ENCODE results near the gene C20orf202.

DNA sequence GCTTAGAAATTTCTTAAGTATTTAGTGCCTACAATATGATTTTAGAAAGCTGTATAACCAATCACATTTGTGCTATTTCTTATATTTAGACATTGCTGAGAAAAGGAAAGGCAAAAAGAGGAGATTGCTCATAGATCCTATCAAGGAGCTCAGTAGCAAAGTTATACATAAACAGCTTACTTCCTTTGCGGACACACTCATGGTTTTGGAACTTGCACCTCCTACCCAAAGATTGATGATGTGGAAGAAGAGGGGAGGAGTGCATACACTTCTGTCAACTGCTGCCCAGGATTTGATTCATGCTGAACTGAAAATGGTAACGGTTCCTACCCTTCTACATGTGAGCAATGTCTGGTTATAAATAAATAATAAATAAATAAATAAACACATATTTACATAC is 39.3 kb downstream of the C20orf202 start:
- TF ChIP-seq, protein P1, sequence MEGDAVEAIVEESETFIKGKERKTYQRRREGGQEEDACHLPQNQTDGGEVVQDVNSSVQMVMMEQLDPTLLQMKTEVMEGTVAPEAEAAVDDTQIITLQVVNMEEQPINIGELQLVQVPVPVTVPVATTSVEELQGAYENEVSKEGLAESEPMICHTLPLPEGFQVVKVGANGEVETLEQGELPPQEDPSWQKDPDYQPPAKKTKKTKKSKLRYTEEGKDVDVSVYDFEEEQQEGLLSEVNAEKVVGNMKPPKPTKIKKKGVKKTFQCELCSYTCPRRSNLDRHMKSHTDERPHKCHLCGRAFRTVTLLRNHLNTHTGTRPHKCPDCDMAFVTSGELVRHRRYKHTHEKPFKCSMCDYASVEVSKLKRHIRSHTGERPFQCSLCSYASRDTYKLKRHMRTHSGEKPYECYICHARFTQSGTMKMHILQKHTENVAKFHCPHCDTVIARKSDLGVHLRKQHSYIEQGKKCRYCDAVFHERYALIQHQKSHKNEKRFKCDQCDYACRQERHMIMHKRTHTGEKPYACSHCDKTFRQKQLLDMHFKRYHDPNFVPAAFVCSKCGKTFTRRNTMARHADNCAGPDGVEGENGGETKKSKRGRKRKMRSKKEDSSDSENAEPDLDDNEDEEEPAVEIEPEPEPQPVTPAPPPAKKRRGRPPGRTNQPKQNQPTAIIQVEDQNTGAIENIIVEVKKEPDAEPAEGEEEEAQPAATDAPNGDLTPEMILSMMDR (conservative IDR thresholded peaks at IDR 0.05; ENCODE audit: low read depth in 2 of 2): no peak
- TF ChIP-seq, protein P2, sequence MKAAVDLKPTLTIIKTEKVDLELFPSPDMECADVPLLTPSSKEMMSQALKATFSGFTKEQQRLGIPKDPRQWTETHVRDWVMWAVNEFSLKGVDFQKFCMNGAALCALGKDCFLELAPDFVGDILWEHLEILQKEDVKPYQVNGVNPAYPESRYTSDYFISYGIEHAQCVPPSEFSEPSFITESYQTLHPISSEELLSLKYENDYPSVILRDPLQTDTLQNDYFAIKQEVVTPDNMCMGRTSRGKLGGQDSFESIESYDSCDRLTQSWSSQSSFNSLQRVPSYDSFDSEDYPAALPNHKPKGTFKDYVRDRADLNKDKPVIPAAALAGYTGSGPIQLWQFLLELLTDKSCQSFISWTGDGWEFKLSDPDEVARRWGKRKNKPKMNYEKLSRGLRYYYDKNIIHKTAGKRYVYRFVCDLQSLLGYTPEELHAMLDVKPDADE (IDR thresholded peaks at IDR 0.05): no peak
- TF ChIP-seq EZH2 (IDR thresholded peaks at IDR 0.05; ENCODE audit: low read depth, unreplicated experiment) (no peak), CREB1 (CRISPR knock-in tag; IDR thresholded peaks at IDR 0.05; ENCODE audit: low read depth) (no peak), EZH2phosphoT487 (IDR thresholded peaks at IDR 0.05; ENCODE audit: unreplicated experiment) (no peak)
- TF ChIP-seq, protein P3, sequence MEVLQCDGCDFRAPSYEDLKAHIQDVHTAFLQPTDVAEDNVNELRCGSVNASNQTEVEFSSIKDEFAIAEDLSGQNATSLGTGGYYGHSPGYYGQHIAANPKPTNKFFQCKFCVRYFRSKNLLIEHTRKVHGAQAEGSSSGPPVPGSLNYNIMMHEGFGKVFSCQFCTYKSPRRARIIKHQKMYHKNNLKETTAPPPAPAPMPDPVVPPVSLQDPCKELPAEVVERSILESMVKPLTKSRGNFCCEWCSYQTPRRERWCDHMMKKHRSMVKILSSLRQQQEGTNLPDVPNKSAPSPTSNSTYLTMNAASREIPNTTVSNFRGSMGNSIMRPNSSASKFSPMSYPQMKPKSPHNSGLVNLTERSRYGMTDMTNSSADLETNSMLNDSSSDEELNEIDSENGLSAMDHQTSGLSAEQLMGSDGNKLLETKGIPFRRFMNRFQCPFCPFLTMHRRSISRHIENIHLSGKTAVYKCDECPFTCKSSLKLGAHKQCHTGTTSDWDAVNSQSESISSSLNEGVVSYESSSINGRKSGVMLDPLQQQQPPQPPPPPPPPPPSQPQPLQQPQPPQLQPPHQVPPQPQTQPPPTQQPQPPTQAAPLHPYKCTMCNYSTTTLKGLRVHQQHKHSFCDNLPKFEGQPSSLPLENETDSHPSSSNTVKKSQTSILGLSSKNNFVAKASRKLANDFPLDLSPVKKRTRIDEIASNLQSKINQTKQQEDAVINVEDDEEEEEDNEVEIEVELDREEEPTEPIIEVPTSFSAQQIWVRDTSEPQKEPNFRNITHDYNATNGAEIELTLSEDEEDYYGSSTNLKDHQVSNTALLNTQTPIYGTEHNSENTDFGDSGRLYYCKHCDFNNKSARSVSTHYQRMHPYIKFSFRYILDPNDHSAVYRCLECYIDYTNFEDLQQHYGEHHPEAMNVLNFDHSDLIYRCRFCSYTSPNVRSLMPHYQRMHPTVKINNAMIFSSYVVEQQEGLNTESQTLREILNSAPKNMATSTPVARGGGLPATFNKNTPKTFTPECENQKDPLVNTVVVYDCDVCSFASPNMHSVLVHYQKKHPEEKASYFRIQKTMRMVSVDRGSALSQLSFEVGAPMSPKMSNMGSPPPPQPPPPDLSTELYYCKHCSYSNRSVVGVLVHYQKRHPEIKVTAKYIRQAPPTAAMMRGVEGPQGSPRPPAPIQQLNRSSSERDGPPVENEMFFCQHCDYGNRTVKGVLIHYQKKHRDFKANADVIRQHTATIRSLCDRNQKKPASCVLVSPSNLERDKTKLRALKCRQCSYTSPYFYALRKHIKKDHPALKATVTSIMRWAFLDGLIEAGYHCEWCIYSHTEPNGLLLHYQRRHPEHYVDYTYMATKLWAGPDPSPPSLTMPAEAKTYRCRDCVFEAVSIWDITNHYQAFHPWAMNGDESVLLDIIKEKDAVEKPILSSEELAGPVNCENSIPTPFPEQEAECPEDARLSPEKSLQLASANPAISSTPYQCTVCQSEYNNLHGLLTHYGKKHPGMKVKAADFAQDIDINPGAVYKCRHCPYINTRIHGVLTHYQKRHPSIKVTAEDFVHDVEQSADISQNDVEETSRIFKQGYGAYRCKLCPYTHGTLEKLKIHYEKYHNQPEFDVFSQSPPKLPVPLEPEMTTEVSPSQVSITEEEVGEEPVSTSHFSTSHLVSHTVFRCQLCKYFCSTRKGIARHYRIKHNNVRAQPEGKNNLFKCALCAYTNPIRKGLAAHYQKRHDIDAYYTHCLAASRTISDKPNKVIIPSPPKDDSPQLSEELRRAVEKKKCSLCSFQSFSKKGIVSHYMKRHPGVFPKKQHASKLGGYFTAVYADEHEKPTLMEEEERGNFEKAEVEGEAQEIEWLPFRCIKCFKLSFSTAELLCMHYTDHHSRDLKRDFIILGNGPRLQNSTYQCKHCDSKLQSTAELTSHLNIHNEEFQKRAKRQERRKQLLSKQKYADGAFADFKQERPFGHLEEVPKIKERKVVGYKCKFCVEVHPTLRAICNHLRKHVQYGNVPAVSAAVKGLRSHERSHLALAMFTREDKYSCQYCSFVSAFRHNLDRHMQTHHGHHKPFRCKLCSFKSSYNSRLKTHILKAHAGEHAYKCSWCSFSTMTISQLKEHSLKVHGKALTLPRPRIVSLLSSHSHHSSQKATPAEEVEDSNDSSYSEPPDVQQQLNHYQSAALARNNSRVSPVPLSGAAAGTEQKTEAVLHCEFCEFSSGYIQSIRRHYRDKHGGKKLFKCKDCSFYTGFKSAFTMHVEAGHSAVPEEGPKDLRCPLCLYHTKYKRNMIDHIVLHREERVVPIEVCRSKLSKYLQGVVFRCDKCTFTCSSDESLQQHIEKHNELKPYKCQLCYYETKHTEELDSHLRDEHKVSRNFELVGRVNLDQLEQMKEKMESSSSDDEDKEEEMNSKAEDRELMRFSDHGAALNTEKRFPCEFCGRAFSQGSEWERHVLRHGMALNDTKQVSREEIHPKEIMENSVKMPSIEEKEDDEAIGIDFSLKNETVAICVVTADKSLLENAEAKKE (CRISPR knock-in tag; IDR thresholded peaks at IDR 0.05): no peak
- TF ChIP-seq, protein P4, sequence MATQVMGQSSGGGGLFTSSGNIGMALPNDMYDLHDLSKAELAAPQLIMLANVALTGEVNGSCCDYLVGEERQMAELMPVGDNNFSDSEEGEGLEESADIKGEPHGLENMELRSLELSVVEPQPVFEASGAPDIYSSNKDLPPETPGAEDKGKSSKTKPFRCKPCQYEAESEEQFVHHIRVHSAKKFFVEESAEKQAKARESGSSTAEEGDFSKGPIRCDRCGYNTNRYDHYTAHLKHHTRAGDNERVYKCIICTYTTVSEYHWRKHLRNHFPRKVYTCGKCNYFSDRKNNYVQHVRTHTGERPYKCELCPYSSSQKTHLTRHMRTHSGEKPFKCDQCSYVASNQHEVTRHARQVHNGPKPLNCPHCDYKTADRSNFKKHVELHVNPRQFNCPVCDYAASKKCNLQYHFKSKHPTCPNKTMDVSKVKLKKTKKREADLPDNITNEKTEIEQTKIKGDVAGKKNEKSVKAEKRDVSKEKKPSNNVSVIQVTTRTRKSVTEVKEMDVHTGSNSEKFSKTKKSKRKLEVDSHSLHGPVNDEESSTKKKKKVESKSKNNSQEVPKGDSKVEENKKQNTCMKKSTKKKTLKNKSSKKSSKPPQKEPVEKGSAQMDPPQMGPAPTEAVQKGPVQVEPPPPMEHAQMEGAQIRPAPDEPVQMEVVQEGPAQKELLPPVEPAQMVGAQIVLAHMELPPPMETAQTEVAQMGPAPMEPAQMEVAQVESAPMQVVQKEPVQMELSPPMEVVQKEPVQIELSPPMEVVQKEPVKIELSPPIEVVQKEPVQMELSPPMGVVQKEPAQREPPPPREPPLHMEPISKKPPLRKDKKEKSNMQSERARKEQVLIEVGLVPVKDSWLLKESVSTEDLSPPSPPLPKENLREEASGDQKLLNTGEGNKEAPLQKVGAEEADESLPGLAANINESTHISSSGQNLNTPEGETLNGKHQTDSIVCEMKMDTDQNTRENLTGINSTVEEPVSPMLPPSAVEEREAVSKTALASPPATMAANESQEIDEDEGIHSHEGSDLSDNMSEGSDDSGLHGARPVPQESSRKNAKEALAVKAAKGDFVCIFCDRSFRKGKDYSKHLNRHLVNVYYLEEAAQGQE (IDR thresholded peaks at IDR 0.05; ENCODE audit: unreplicated experiment): no peak
